Mesothelial cell of epicardium (in vitro differentiated cells): Measurements from ENCODE around the gene DDX25. TPM values are rescaled to one million over a fixed set of nuclear protein-coding genes. Genes with fewer than 3 reads are reported as not detected.

ENCODE experiments used
- DNase-seq, 2 experiments: peaks; one replicate each; pipeline ENCODE4 v3.0.0; 2021; ENCODE audit warnings: low spot score in 2 of 2; ENCODE audit not compliant: unreplicated experiment in 2 of 2
- H3K27ac Mint-ChIP-seq: 2 replicates; pipeline ENCODE4 v1.8.0; 2021; ENCODE audit warnings: mixed read lengths
- H3K27me3 Mint-ChIP-seq: 2 replicates; pipeline ENCODE4 v1.8.0; 2021; ENCODE audit warnings: low read depth, mixed read lengths
- H3K36me3 Mint-ChIP-seq: 2 replicates; pipeline ENCODE4 v1.8.0; 2021; ENCODE audit warnings: mixed read lengths
- H3K4me1 Mint-ChIP-seq: 2 replicates; pipeline ENCODE4 v1.8.0; 2021; ENCODE audit warnings: mixed read lengths
- H3K4me3 Mint-ChIP-seq: 2 replicates; pipeline ENCODE4 v1.8.0; 2021; ENCODE audit warnings: mild to moderate bottlenecking, moderate library complexity, mixed read lengths
- H3K9me3 Mint-ChIP-seq: 2 replicates; pipeline ENCODE4 v1.8.0; 2021; ENCODE audit warnings: mixed read lengths
- CTCF ChIP-seq: fragments of 200-600 bp; sonication (generic); IDR thresholded peaks from one replicate; pipeline ENCODE4 v1.5.0; 2021; ENCODE audit warnings: antibody characterized with exemption; ENCODE audit not compliant: unreplicated experiment
- total RNA-seq: library from RNA; stranded (reverse); gene quantifications from 3 replicates; pipeline ENCODE4 v1.2.1, GENCODE V29; 2021

DDX25 gene
- total RNA-seq, 1 donor from 2014 or later = 0.98 TPM

- Mint-ChIP-seq H3K27ac (no peak overlapping the region), H3K4me1 (peaks cover 5% of the 10 kb centered on the region), H3K36me3 (peaks cover 61% of the 10 kb centered on the region), H3K27me3 (no peaks in the 10 kb centered on the region), H3K4me3 (no peak overlapping the region), H3K9me3 (peaks cover 15% of the 10 kb centered on the region)
- TF ChIP-seq CTCF = no peak
- no peak for DNase-seq
These were observed 54.6 kb downstream of the DDX25 start for GRCh38 chr11:125958872-125959400.

DNA sequence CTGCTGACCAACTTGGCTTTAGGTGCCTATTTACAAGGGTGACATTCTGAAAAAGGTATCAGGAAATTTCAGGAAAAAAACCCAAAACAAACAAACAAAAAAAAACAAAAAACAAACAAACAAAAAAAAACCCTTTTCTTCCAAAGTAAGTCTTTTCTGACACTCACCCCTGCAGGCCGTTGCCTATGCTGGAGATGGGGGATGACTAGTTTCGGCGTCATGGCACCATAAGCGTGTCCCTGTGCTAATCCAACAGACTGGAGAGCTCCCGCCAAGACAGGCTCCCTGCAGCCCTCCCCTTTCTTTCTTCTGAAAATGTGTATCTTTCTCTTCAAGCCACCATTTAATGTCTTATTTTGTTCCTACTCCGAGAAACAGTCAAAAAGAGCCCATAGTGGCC is 55.2 kb downstream of the DDX25 start:
- no peaks in the 10 kb centered on the region for H3K27me3 Mint-ChIP-seq
- no peak overlapping the region for H3K4me3 Mint-ChIP-seq
- H3K36me3 Mint-ChIP-seq = peaks cover 66% of the 10 kb centered on the region
- peaks cover 15% of the 10 kb centered on the region for H3K9me3 Mint-ChIP-seq
- TF ChIP-seq CTCF = no peak
- H3K27ac Mint-ChIP-seq = no peak overlapping the region
- H3K4me1 Mint-ChIP-seq = peaks cover 11% of the 10 kb centered on the region
- no peak for DNase-seq

- H3K27me3 Mint-ChIP-seq = no peaks in the 10 kb centered on the region
- H3K9me3 Mint-ChIP-seq = peaks cover 15% of the 10 kb centered on the region
- DNase-seq = no peak
- peaks cover 13% of the 10 kb centered on the region for H3K4me1 Mint-ChIP-seq
- no peak overlapping the region for H3K27ac Mint-ChIP-seq
- peaks cover 67% of the 10 kb centered on the region for H3K36me3 Mint-ChIP-seq
- no peak overlapping the region for H3K4me3 Mint-ChIP-seq
- TF ChIP-seq CTCF = no peak
These were observed 55.6 kb downstream of the DDX25 start for GRCh38 chr11:125959931-125960330.

DNA sequence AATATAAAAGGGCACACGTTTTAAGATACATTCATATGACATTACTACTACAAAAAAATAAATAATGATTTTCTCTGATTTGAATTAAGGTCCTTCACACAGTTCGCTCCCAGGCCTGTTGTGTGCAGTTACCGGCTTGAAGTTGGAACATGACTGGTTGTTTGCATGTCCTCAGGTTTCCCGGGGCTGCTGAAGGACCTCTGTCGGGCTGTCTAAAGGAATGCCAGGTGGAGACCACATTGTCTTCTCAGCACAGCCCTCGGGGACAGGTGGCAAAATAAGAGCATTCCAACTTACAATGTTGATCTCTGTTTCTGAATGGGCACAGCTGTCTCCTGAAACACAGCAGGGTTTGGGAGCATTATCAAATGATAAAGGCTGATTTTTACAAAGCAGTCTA is 56.5 kb downstream of the DDX25 start:
- DNase-seq = no peak
- H3K4me1 Mint-ChIP-seq = peaks cover 20% of the 10 kb centered on the region
- no peak overlapping the region for H3K4me3 Mint-ChIP-seq
- H3K27me3 Mint-ChIP-seq = no peaks in the 10 kb centered on the region
- H3K36me3 Mint-ChIP-seq = peaks cover 66% of the 10 kb centered on the region
- peaks cover 15% of the 10 kb centered on the region for H3K9me3 Mint-ChIP-seq
- H3K27ac Mint-ChIP-seq = no peak overlapping the region
- no peak for TF ChIP-seq CTCF

DNA sequence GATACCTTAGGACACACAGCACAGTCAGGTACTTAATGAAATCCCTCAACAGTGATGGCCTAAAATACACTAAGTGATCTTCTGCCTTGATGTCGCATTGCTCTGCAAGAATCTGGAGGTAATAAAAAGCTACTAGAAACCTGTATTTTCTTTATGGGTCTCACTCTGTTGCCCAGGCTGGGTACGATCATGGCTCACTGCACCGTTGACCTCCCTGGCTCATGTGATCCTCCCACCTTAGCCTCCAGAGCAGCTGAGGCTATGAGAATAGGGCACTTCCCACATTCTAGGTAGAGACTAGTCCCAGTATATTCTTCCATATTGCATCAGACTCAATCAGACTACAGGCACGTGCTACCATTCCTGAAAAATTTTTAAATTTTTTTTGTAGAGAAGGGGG is 63.2 kb downstream of the DDX25 start:
- peaks cover 45% of the 10 kb centered on the region for H3K36me3 Mint-ChIP-seq
- TF ChIP-seq CTCF = no peak
- peaks cover 32% of the 10 kb centered on the region for H3K4me1 Mint-ChIP-seq
- no peak for DNase-seq
- no peaks in the 10 kb centered on the region for H3K27me3 Mint-ChIP-seq
- peaks cover 9% of the 10 kb centered on the region for H3K9me3 Mint-ChIP-seq
- H3K4me3 Mint-ChIP-seq = no peak overlapping the region
- no peak overlapping the region for H3K27ac Mint-ChIP-seq

DNA sequence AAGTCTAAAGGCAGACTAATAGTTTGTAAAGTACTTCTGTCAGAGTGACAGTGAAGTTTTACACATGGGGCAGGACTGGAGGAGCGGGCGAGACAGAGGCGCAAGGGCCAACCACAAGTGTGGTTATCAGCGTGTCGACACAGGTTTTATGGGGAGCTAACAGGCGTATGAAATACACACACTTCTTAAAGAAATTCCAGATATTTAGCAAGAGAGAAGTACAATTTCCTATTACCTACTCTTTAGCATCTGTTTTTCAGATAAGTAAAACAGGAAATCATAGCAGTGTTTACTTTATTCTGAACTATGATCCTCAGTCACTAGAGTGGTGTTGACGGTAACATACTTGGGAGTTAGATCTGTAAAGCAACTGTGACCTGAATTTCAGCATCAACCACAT is 64.0 kb downstream of the DDX25 start:
- TF ChIP-seq CTCF = no peak
- no peak overlapping the region for H3K4me3 Mint-ChIP-seq
- H3K9me3 Mint-ChIP-seq = peaks cover under 1% of the 10 kb centered on the region
- H3K27ac Mint-ChIP-seq = peak overlapping the region; percentile 14
- no peaks in the 10 kb centered on the region for H3K27me3 Mint-ChIP-seq
- peaks cover 39% of the 10 kb centered on the region for H3K36me3 Mint-ChIP-seq
- no peak for DNase-seq
- peaks cover 32% of the 10 kb centered on the region for H3K4me1 Mint-ChIP-seq
